ENCODE measurements around the gene SLC8A2.
A peak's percentile ranks its signal among the peaks of the same experiment; 100 is the strongest.

Gene SLC8A2

DNA sequence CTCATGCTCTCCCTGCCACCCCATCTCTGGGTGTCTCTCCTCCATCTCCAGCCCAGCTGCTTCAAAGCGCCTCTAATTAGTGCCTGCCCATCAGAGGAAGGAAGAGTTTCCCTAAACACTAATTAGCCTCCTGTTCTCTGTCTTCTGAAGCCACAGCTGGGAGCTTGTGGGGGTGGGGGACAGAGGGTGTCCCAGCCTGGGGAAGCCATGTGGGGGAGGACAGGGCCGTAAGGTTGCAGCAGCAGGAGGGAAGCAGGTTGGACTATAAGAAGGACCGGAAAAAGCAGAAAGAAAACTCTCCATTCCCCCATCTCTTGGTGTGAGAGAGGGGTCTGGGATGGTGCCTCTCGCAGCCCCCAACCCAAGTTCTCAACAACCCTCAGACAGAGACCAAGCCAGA is 26.2 kb downstream of the SLC8A2 start:
- TF ChIP-seq, protein P1, sequence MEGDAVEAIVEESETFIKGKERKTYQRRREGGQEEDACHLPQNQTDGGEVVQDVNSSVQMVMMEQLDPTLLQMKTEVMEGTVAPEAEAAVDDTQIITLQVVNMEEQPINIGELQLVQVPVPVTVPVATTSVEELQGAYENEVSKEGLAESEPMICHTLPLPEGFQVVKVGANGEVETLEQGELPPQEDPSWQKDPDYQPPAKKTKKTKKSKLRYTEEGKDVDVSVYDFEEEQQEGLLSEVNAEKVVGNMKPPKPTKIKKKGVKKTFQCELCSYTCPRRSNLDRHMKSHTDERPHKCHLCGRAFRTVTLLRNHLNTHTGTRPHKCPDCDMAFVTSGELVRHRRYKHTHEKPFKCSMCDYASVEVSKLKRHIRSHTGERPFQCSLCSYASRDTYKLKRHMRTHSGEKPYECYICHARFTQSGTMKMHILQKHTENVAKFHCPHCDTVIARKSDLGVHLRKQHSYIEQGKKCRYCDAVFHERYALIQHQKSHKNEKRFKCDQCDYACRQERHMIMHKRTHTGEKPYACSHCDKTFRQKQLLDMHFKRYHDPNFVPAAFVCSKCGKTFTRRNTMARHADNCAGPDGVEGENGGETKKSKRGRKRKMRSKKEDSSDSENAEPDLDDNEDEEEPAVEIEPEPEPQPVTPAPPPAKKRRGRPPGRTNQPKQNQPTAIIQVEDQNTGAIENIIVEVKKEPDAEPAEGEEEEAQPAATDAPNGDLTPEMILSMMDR (IDR thresholded peaks at IDR 0.05; ENCODE audit: insufficient read depth, missing control alignments), result no peak
- no peak for FAIRE-seq
- no peak for DNase-seq (ENCODE audit: insufficient read length, low spot score)

DNA sequence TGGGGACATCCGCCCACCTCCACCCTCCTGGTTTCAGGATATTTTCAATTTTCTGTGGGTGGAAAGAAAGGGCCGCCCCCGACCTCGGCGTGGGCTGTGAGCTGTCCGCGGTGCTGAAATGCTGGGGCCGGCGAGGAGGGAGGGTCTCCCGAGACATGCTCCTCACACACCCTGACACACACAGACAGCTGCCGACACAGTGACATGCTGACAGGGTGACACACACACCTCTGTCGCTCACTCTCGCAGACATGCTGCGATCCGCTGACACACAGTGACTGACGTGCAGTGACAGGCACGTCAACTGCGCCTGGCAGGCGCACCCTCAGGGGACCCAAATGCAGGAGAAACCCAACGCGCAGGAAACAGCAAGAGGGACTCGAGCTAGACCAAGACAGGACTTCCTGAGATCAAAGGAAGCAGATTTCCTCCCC is 27.3 kb downstream of the SLC8A2 start:
- no peak for DNase-seq (ENCODE audit: insufficient read length, low spot score)
- no peak for FAIRE-seq
- TF ChIP-seq, protein P1 (IDR thresholded peaks at IDR 0.05; ENCODE audit: insufficient read depth, missing control alignments), result no peak

DNA sequence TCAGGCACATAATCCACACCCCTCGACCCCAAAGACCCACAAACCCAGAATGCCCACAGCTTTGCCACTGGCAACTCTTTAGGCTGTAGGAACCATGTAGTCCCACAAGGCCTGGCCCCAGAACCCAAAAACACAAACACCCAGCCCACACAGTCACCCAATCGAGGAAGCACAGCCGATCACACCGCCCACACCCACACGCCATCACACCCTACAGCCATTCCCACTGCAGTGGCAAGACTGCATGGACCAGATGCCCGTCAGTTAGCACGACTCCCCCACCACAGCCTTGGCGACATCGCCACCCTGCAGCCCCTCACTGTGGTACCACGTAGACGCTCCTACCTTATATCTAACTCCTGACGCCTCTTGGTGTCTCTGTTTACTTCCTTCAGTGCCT is 28.4 kb downstream of the SLC8A2 start:
- no peak for FAIRE-seq
- TF ChIP-seq, protein P1 (IDR thresholded peaks at IDR 0.05; ENCODE audit: insufficient read depth, missing control alignments), result no peak
- no peak for DNase-seq (ENCODE audit: insufficient read length, low spot score)

DNA sequence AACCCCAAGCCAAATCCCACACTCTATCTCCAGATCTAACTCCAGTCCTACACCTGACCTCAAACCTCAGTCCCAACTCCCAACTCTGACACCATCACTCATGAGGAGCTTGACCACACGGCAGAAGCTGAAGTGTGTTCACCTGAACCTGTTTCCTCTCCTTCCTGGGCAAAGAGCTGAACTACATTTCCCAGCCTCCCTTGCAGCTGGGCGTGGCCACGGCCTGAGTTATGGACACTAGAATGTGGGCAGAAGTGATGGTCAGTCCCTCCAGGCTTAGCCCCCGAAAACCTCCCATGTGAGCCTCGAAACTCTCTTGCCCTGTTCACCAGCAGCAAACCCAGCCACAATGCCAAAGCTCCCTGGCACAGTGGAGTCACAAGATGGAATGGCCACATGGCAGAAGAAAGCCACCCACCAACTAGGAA is 32.9 kb downstream of the SLC8A2 start:
- FAIRE-seq (no peak), DNase-seq (ENCODE audit: insufficient read length, low spot score) (no peak)
- TF ChIP-seq, protein P1 (IDR thresholded peaks at IDR 0.05; ENCODE audit: insufficient read depth, missing control alignments), result no peak

DNA sequence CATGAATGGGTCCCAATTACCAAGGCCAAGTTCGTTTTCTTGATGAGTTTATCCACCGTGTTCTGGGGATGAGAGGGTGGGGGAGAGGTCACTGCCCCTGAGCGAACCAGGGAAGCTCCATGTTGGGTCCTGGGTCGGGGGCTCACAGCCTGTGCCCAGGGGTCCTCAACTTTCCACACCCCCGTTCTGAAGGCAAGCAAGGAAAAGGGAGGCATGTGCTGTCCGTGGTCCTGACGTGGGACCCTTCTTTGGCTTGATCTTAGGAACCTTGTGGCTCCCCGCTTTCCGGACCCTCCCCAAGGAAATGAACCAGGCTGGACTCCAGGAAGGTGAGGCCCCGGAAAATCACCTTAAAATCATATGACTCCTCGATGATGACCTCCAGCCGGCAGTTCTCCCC is 34.2 kb downstream of the SLC8A2 start:
- FAIRE-seq, result no peak
- TF ChIP-seq, protein P1 (IDR thresholded peaks at IDR 0.05; ENCODE audit: insufficient read depth, missing control alignments), result no peak

DNA sequence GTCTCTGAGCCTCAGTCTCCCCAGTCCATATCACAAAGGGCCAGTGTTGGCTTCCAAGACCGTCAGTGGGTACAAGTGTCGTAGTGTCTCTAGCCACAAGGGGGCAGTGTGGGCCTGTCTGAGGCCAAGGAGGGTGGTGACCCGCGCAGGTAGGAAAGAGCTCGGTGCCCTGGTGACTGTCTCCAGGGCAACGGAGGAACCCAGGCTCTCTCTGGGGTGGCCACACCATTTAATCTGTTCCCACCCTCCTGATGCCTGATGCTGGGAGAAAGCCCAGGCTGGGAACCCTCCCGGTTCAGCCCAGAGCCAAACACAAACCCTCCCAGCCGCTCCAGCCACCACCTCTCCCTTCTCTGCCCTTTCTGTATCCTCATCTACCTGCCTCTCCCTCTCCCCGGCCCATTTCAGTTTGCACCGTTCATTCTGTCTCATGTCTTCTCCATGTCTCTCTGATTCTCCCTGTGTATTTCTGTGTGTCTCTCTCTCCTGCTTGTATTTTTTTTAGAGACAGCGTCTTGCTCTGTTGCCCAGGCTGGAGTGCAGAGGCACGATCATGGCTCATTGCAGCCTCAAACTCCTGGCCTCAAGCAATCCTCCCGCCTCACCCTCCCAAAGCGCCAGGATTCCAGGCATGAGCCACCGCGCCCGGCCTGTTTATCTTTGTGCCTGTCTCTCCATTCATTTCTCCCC is 34.8 kb downstream of the SLC8A2 start:
- no peak for FAIRE-seq
- TF ChIP-seq, protein P1 (IDR thresholded peaks at IDR 0.05; ENCODE audit: insufficient read depth, missing control alignments), result peak; percentile 87
- no peak for DNase-seq (ENCODE audit: insufficient read length, low spot score)

More for the DNA sequence above, 34.2 kb downstream of the SLC8A2 start:
- no peak for DNase-seq (ENCODE audit: insufficient read length, low spot score)

DNA sequence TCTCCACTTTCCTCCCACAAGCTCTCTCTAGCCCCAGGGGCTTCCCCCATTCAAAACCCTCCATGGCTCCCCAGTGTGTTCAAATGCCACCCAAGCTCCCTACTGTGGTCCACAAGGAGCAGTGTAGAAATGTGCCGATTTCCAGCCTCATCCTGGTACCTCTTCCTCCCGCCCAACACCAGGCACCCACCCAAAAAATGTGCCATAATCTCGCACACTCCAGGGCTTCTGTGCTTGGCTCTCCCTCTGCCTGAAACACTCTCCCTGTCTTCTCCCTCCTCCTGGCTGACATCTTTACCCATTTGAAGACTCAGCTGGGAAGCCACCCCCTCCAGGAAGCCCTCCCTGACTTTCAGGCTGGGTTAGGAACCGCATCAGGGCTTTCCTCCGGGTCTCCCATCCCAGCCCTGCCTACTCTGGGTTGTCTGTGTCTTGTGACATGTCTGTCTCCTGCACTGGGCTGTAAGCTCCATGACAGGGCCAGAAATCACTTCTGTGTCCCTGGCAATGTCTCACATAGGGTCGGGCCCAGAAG is 35.7 kb downstream of the SLC8A2 start:
- TF ChIP-seq, protein P1 (IDR thresholded peaks at IDR 0.05; ENCODE audit: insufficient read depth, missing control alignments), result no peak
- FAIRE-seq, result no peak

More for the DNA sequence above, 35.7 kb downstream of the SLC8A2 start:
- DNase-seq (ENCODE audit: insufficient read length, low spot score), result no peak
